Mesenchymal stem cell (in vitro differentiated cells and primary cell): ENCODE results near the gene ABCC1.

Experiments used
- DNase-seq: peaks from one replicate; pipeline ENCODE4 v3.0.0-alpha.2; 2013
- H2AFZ ChIP-seq: one replicate; pipeline ENCODE4 v1.6.1; 2013; ENCODE audit warnings: low read depth, mild to moderate bottlenecking, control low read depth, inconsistent platforms, low read length, moderate library complexity
- H2AK5ac ChIP-seq: 2 replicates; pipeline ENCODE4 v1.6.1; 2013; ENCODE audit warnings: low read length, moderate library complexity, mild to moderate bottlenecking, inconsistent platforms; ENCODE audit not compliant: severe bottlenecking
- H2BK120ac ChIP-seq: one replicate; pipeline ENCODE4 v1.6.1; 2013; ENCODE audit warnings: low read depth, mild to moderate bottlenecking, inconsistent platforms, low read length, moderate library complexity
- H2BK12ac ChIP-seq, 2 experiments: one replicate each; pipeline ENCODE4 v1.6.1; 2013; ENCODE audit warnings: inconsistent platforms in 2 of 2, low read length in 2 of 2, mild to moderate bottlenecking in 2 of 2, moderate library complexity in 2 of 2, control low read depth in 1 of 2
- H2BK15ac ChIP-seq: one replicate; pipeline ENCODE4 v1.6.1; 2013; ENCODE audit warnings: mild to moderate bottlenecking, low read depth, inconsistent platforms; ENCODE audit not compliant: poor library complexity, severe bottlenecking
- H2BK5ac ChIP-seq: 2 replicates; pipeline ENCODE4 v1.6.1; 2013; ENCODE audit warnings: low read depth, mild to moderate bottlenecking, low read length, control low read depth, inconsistent platforms; ENCODE audit not compliant: poor library complexity, severe bottlenecking
- H3K14ac ChIP-seq, 2 experiments: one replicate each; pipeline ENCODE4 v1.6.1; 2013; ENCODE audit warnings: inconsistent platforms in 2 of 2, low read length in 2 of 2, control low read depth in 1 of 2, mild to moderate bottlenecking in 1 of 2, moderate library complexity in 1 of 2
- H3K18ac ChIP-seq, 2 experiments: one replicate each; pipeline ENCODE4 v1.6.1; 2013; ENCODE audit warnings: inconsistent platforms in 2 of 2, low read length in 2 of 2, control low read depth in 1 of 2, low read depth in 1 of 2, mild to moderate bottlenecking in 1 of 2
- H3K23ac ChIP-seq, 2 experiments: one replicate each; pipeline ENCODE4 v1.6.1; 2013; ENCODE audit warnings: inconsistent platforms in 2 of 2, low read length in 2 of 2, mild to moderate bottlenecking in 2 of 2, moderate library complexity in 2 of 2, control low read depth in 1 of 2
- H3K27ac ChIP-seq: 2 replicates; pipeline ENCODE4 v1.5.1; 2013; ENCODE audit warnings: mild to moderate bottlenecking, moderate library complexity, low read length, control low read depth, inconsistent platforms; ENCODE audit not compliant: poor library complexity, severe bottlenecking
- H3K27me3 ChIP-seq, 2 experiments: 2 replicates each; pipeline versions ENCODE4 v1.6.1 to v1.7.0; 2013; ENCODE audit warnings: low read length in 2 of 2, mild to moderate bottlenecking in 2 of 2, moderate library complexity in 2 of 2, control low read depth in 1 of 2, inconsistent platforms in 1 of 2; ENCODE audit not compliant: control insufficient read depth in 1 of 2, insufficient read depth in 1 of 2
- H3K36me3 ChIP-seq, 2 experiments: 2 replicates each; pipeline versions ENCODE4 v1.6.1 to v1.7.0; 2013; ENCODE audit warnings: low read length in 2 of 2, control low read depth in 1 of 2, inconsistent platforms in 1 of 2, low read depth in 1 of 2, mild to moderate bottlenecking in 1 of 2; ENCODE audit not compliant: insufficient read depth in 2 of 2, control insufficient read depth in 1 of 2
- H3K4ac ChIP-seq, 2 experiments: one replicate each; pipeline ENCODE4 v1.6.1; 2013; ENCODE audit warnings: inconsistent platforms in 2 of 2, low read length in 2 of 2, mild to moderate bottlenecking in 2 of 2, moderate library complexity in 2 of 2, control low read depth in 1 of 2, low read depth in 1 of 2
- H3K4me1 ChIP-seq: 2 replicates; pipeline ENCODE4 v1.6.1; 2013; ENCODE audit warnings: low read depth, low read length, control low read depth; ENCODE audit not compliant: control insufficient read depth, insufficient read depth
- H3K4me2 ChIP-seq: 2 replicates; pipeline ENCODE4 v1.6.1; 2013; ENCODE audit warnings: low read length, mild to moderate bottlenecking, inconsistent platforms; ENCODE audit not compliant: poor library complexity, severe bottlenecking
- H3K4me3 ChIP-seq, 2 experiments: 2 replicates each; pipeline versions ENCODE4 v1.5.1 to v1.7.0; 2013; ENCODE audit warnings: low read length in 2 of 2, mild to moderate bottlenecking in 2 of 2, control low read depth in 1 of 2, low read depth in 1 of 2; ENCODE audit not compliant: insufficient read depth in 1 of 2
- H3K79me1 ChIP-seq: replicated peaks from 2 replicates; pipeline ENCODE4 v1.6.1; 2013; ENCODE audit warnings: mild to moderate bottlenecking, control low read depth, low read length, inconsistent platforms; ENCODE audit not compliant: poor library complexity, severe bottlenecking
- H3K9ac ChIP-seq: 2 replicates; pipeline ENCODE4 v1.7.0; 2013; ENCODE audit warnings: mild to moderate bottlenecking, low read length, moderate library complexity
- H3K9me3 ChIP-seq: 2 replicates; pipeline ENCODE4 v1.7.0; 2013; ENCODE audit warnings: mild to moderate bottlenecking, low read length; ENCODE audit not compliant: control insufficient read depth
- H4K8ac ChIP-seq: one replicate; pipeline ENCODE4 v1.6.1; 2013; ENCODE audit warnings: inconsistent platforms, mild to moderate bottlenecking, low read length, moderate library complexity
- H4K91ac ChIP-seq: one replicate; pipeline ENCODE4 v1.6.1; 2013; ENCODE audit warnings: mild to moderate bottlenecking, low read length, inconsistent platforms
- WGBS: methylation state at CpG from one replicate; pipeline ENCODE4 v1.1.7; 2013; ENCODE audit warnings: mixed read lengths; 5-methylcytosine and 5-hydroxymethylcytosine counted together

The ABCC1 gene

GRCh38 chr16:16028311-16028999 lies 79.0 kb downstream of the ABCC1 start:
- H3K27me3 ChIP-seq, result no peaks in the 10 kb centered on the region
- H3K23ac ChIP-seq, result no peak overlapping the region
- no peak overlapping the region for H2BK15ac ChIP-seq
- peak overlapping the region in 1 of 2 experiments; percentile 41 for H3K4ac ChIP-seq
- no peak overlapping the region for H3K27ac ChIP-seq
- peaks cover 24 to 30% of the 10 kb centered on the region in 2 experiments for H3K36me3 ChIP-seq
- H2BK5ac ChIP-seq, result no peak overlapping the region
- no peak overlapping the region for H3K9ac ChIP-seq
- H2BK120ac ChIP-seq, result no peak overlapping the region
- peak overlapping the region; percentile 75 for H4K91ac ChIP-seq
- H2BK12ac ChIP-seq, result no peak overlapping the region
- 89% methylated on average over 19 of the region's 19 CpGs for WGBS
- H3K4me1 ChIP-seq, result peaks cover 13% of the 10 kb centered on the region
- no peak overlapping the region for H2AK5ac ChIP-seq
- DNase-seq, result no peak
- peak overlapping the region in 1 of 2 experiments; percentile 8 for H3K14ac ChIP-seq
- H2AFZ ChIP-seq, result no peak overlapping the region
- H3K4me3 ChIP-seq, result no peak overlapping the region
- H3K9me3 ChIP-seq, result no peaks in the 10 kb centered on the region
- peaks cover 19% of the 10 kb centered on the region for H3K79me1 ChIP-seq
- no peak overlapping the region for H3K4me2 ChIP-seq
- H4K8ac ChIP-seq, result no peak overlapping the region
- peak overlapping the region in 1 of 2 experiments; percentile 21 for H3K18ac ChIP-seq

GRCh38 chr16:16029431-16030011 lies 80.1 kb downstream of the ABCC1 start:
- H3K4me1 ChIP-seq, result peaks cover 9% of the 10 kb centered on the region
- H3K4me2 ChIP-seq, result no peak overlapping the region
- no peaks in the 10 kb centered on the region for H3K27me3 ChIP-seq
- no peak overlapping the region for H4K8ac ChIP-seq
- peaks cover 22 to 37% of the 10 kb centered on the region in 2 experiments for H3K36me3 ChIP-seq
- no peak overlapping the region for H3K14ac ChIP-seq
- peak overlapping the region; percentile 7 for H3K9ac ChIP-seq
- H3K9me3 ChIP-seq, result no peaks in the 10 kb centered on the region
- H3K18ac ChIP-seq, result no peak overlapping the region
- H2BK12ac ChIP-seq, result no peak overlapping the region
- no peak overlapping the region for H2AK5ac ChIP-seq
- H3K4ac ChIP-seq, result no peak overlapping the region
- peak overlapping the region; percentile 55 for H2BK15ac ChIP-seq
- H3K79me1 ChIP-seq, result peaks cover 17% of the 10 kb centered on the region
- 79% methylated on average over 5 of the region's 5 CpGs for WGBS
- no peak overlapping the region for H2AFZ ChIP-seq
- no peak overlapping the region for H3K4me3 ChIP-seq
- H2BK120ac ChIP-seq, result no peak overlapping the region
- peak; percentile 40 for DNase-seq
- no peak overlapping the region for H4K91ac ChIP-seq
- H3K27ac ChIP-seq, result no peak overlapping the region
- H2BK5ac ChIP-seq, result no peak overlapping the region
- H3K23ac ChIP-seq, result no peak overlapping the region

DNA sequence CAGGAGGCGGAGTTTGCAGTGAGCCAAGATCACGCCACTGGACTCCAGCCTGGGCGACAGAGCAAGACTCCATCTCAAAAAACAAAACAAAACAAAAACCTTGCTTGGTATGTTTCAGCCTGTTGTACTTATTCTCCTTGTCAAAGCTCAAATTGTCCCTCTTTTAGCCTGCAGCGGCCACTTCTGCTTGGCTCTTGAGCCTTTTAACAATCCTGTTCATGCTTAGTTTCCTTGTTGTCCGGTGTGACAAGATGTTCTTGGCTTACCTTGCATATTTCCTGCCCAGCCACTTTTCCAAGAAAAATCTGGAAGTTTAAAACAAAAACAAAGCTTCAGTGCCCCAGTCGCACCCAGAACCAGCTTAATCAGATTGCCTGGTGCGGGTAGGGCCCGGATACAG lies 81.0 kb downstream of the ABCC1 start:
- over 99% methylated on average over 8 of the region's 8 CpGs for WGBS
- Histone ChIP-seq H3K9me3 (no peaks in the 10 kb centered on the region), H2BK5ac (no peak overlapping the region), H2AK5ac (no peak overlapping the region), H3K4ac (no peak overlapping the region), H3K9ac (no peak overlapping the region), H3K4me2 (no peak overlapping the region), H3K27me3 (no peaks in the 10 kb centered on the region), H2BK15ac (peak overlapping the region; percentile 2), H4K8ac (no peak overlapping the region), H3K4me3 (no peak overlapping the region), H2BK120ac (no peak overlapping the region), H3K23ac (no peak overlapping the region), H3K79me1 (peaks cover 17% of the 10 kb centered on the region), H3K14ac (no peak overlapping the region), H3K4me1 (peaks cover 5% of the 10 kb centered on the region), H3K27ac (no peak overlapping the region), H2BK12ac (no peak overlapping the region), H3K18ac (peak overlapping the region in 1 of 2 experiments; percentile 42), H4K91ac (no peak overlapping the region), H2AFZ (no peak overlapping the region), H3K36me3 (peaks cover 19 to 46% of the 10 kb centered on the region in 2 experiments)
- DNase-seq, result no peak

DNA sequence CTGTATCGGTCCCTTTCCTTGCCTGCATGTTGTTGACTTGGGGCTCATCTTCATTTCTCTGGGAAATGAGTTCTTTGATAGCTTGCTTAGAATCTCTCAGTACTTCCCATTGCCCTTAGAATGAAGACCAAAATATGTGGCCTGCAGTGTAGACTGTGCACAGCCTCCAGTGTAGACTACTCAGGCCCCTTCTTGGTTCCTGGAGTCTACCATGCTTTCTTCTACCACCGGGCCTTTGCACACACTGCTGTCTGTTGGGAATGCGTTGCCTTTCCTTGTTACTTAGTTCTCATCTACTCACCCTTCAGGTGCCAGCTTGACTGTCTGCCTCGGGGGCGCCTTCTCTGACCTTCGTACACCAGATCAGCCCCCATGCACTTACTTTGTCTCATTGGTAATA lies 82.0 kb downstream of the ABCC1 start:
- H3K4ac ChIP-seq, result no peak overlapping the region
- peaks cover 19% of the 10 kb centered on the region for H3K79me1 ChIP-seq
- no peak overlapping the region for H3K18ac ChIP-seq
- DNase-seq, result no peak
- no peak overlapping the region for H2BK120ac ChIP-seq
- no peak overlapping the region for H2BK5ac ChIP-seq
- H3K14ac ChIP-seq, result no peak overlapping the region
- no peak overlapping the region for H3K4me2 ChIP-seq
- H3K9ac ChIP-seq, result no peak overlapping the region
- H3K23ac ChIP-seq, result no peak overlapping the region
- no peak overlapping the region for H2BK15ac ChIP-seq
- no peak overlapping the region for H4K8ac ChIP-seq
- WGBS, result 95% methylated on average over 6 of the region's 6 CpGs
- no peaks in the 10 kb centered on the region for H3K9me3 ChIP-seq
- H3K27me3 ChIP-seq, result no peaks in the 10 kb centered on the region
- H2BK12ac ChIP-seq, result no peak overlapping the region
- no peak overlapping the region for H2AK5ac ChIP-seq
- H3K4me3 ChIP-seq, result no peak overlapping the region
- H4K91ac ChIP-seq, result no peak overlapping the region
- peaks cover 4% of the 10 kb centered on the region for H3K4me1 ChIP-seq
- H2AFZ ChIP-seq, result no peak overlapping the region
- H3K36me3 ChIP-seq, result peaks cover 28 to 56% of the 10 kb centered on the region in 2 experiments
- no peak overlapping the region for H3K27ac ChIP-seq
